Glutamatergic neuron (in vitro differentiated cells): Measurements from ENCODE around the gene SOWAHB. TPM values are rescaled to one million over a fixed set of nuclear protein-coding genes. Genes with fewer than 3 reads are reported as not detected.

Experiments
- DNase-seq: peaks from one replicate; pipeline ENCODE4 v3.0.0; 2022
- H3K27ac Mint-ChIP-seq: one replicate; pipeline ENCODE4 v1.8.0; 2020; ENCODE audit warnings: mild to moderate bottlenecking, mixed read lengths, inconsistent platforms; ENCODE audit not compliant: unreplicated experiment
- H3K27me3 Mint-ChIP-seq: one replicate; pipeline ENCODE4 v1.8.0; 2020; ENCODE audit warnings: mild to moderate bottlenecking, moderate library complexity, mixed read lengths, inconsistent platforms; ENCODE audit not compliant: unreplicated experiment
- H3K36me3 Mint-ChIP-seq: one replicate; pipeline ENCODE4 v1.8.0; 2020; ENCODE audit warnings: mild to moderate bottlenecking, mixed read lengths, inconsistent platforms; ENCODE audit not compliant: unreplicated experiment
- H3K4me1 Mint-ChIP-seq: one replicate; pipeline ENCODE4 v1.8.0; 2020; ENCODE audit warnings: mild to moderate bottlenecking, low read depth, mixed read lengths, inconsistent platforms; ENCODE audit not compliant: unreplicated experiment
- H3K4me3 Mint-ChIP-seq: one replicate; pipeline ENCODE4 v1.8.0; 2020; ENCODE audit warnings: mild to moderate bottlenecking, mixed read lengths, inconsistent platforms; ENCODE audit not compliant: unreplicated experiment
- H3K9me3 Mint-ChIP-seq: one replicate; pipeline ENCODE4 v1.8.0; 2020; ENCODE audit warnings: mild to moderate bottlenecking, moderate library complexity, mixed read lengths, inconsistent platforms; ENCODE audit not compliant: unreplicated experiment
- long read RNA-seq: library from polyadenylated mRNA; unstranded; transcript quantifications from one replicate; pipeline ENCODE4 v2.0.0, GENCODE V29; 2020; ENCODE audit not compliant: unreplicated experiment
- total RNA-seq: library from RNA; stranded (reverse); fragmentation: NEBNext Ultra II Directional; extraction: Animal tissue kit (Norgen Biotek cat#: 25700); gene quantifications from one replicate; pipeline ENCODE4 v1.2.1, GENCODE V29; 2021; ENCODE audit not compliant: unreplicated experiment
- TF ChIP-seq, protein P1 (sequence below): fragments of 200-600 bp; sonication (generic); IDR thresholded peaks from one replicate; pipeline ENCODE4 v1.5.0; 2021; ENCODE audit not compliant: partially characterized antibody, unreplicated experiment

The SOWAHB gene, protein sequence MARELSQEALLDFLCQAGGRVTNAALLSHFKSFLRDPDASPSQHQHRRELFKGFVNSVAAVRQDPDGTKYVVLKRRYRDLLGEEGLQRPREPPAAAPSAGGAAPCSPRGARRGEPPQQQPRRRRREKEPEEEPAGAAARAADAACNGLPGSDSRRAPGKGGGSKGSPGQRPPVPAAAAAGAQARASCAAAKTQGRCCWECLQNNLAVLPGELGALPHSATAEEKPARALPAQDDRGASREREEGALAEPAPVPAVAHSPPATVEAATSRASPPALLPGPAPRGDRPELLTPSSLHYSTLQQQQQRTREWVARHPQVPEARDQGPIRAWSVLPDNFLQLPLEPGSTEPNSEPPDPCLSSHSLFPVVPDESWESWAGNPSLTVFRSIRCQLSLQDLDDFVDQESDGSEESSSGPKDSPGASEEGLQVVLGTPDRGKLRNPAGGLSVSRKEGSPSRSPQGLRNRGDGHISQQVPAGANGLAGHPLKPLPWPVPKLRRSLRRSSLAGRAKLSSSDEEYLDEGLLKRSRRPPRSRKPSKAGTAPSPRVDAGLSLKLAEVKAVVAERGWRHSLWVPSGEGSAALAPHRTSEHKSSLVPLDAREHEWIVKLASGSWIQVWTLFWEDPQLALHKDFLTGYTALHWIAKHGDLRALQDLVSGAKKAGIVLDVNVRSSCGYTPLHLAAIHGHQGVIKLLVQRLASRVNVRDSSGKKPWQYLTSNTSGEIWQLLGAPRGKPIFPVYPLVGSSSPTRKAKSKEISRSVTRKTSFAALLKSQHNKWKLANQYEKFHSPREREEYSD
- 0.17 TPM for total RNA-seq
- long read RNA-seq = 0 reads

DNA sequence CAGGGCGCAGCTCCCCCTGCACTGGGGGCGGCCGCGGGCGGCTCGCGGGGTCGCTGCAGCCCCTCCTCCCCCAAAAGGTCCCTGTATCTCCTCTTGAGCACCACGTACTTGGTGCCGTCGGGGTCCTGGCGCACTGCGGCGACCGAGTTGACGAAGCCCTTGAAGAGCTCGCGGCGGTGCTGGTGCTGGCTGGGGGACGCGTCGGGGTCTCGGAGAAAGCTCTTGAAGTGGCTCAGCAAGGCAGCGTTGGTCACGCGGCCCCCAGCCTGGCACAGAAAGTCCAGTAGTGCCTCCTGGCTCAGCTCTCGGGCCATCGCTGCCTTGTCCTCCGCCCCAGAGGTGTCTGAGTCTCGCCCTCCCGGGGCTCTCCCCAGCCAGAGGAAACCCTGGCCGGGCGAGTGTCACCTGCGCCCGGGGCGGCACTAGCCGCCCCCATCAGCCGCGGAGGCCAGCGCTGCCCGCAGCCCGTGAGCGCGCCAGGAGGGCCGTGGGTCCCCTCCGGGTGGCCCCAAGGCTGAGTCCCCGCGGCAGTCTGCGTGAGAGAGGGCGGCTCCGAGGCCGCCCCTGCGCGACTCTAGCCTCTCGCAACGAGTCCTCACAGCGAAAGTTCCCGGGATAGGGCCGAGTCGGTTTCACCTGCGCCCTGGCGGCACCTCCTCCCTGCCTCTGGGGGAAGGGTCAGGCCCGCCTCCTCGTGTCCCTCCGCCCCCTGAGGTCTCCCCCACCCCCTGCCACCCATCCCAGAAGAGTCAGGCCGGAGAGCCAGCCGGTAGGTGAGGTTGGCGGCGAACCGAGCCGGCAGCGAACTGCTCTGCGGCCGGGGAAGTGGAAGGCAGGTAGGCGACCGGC is at the start of gene SOWAHB:
SOWAHB (minus strand) TSS at position 609 of the 849 bp plus-strand sequence; CDS start at position 314, 295 bp downstream.
- Mint-ChIP-seq H3K9me3 (peaks cover 3% of the 10 kb centered on the region), H3K36me3 (peaks cover 5% of the 10 kb centered on the region), H3K27ac (peak within 1 kb of the TSS; percentile 1), H3K27me3 (peaks cover 6% of the 10 kb centered on the region), H3K4me1 (peaks cover 4% of the 10 kb centered on the region), H3K4me3 (peak within 1 kb of the TSS; percentile 63)
- TF ChIP-seq, protein P1, sequence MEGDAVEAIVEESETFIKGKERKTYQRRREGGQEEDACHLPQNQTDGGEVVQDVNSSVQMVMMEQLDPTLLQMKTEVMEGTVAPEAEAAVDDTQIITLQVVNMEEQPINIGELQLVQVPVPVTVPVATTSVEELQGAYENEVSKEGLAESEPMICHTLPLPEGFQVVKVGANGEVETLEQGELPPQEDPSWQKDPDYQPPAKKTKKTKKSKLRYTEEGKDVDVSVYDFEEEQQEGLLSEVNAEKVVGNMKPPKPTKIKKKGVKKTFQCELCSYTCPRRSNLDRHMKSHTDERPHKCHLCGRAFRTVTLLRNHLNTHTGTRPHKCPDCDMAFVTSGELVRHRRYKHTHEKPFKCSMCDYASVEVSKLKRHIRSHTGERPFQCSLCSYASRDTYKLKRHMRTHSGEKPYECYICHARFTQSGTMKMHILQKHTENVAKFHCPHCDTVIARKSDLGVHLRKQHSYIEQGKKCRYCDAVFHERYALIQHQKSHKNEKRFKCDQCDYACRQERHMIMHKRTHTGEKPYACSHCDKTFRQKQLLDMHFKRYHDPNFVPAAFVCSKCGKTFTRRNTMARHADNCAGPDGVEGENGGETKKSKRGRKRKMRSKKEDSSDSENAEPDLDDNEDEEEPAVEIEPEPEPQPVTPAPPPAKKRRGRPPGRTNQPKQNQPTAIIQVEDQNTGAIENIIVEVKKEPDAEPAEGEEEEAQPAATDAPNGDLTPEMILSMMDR = no peak
- DNase-seq = peak; percentile 44

DNA sequence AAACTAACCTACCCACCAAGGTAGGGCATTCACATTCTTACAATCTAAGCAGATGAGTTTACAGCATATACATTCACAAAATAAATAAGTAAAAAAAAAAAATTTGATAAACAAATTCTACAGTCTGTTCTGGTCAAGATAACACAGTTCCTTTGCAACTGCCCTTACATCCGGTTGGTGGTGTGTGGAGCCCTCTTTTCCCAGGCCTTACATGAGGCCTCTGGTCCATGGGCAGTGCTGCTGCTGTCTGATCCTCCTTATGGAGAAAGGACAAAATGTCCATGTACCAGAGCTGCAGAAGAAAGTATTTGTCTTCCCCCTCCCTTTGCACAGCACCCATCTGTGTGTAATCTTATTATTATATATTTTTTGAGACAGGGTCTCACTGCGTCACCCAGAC is 49.4 kb upstream of the SOWAHB start:
- peaks cover 8% of the 10 kb centered on the region for H3K27me3 Mint-ChIP-seq
- DNase-seq = no peak
- H3K4me1 Mint-ChIP-seq = peaks cover 6% of the 10 kb centered on the region
- H3K9me3 Mint-ChIP-seq = peaks cover 14% of the 10 kb centered on the region
- no peaks in the 10 kb centered on the region for H3K36me3 Mint-ChIP-seq
- TF ChIP-seq, protein P1 = no peak
- H3K4me3 Mint-ChIP-seq = peak overlapping the region; percentile 93
- H3K27ac Mint-ChIP-seq = no peak overlapping the region

DNA sequence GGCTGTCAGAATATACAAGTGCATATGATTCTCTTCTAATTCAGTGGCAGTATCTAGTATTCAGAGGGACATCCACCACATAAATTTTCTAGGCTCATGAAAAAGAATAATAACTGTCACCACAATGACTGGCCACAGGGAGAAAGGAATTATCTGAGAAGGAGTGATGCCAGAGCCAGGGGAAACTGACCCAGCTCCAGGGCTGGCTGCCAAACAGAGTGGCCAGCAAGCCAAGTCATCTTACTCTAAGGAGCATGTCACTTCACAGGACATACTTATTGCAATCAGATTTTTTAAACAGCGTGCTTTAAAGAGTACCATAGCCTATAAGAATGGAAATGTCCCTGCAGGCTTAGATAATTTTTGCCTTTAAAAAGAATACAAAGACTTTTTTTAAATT is 45.8 kb upstream of the SOWAHB start:
- peaks cover 2% of the 10 kb centered on the region for H3K27me3 Mint-ChIP-seq
- no peak for DNase-seq
- TF ChIP-seq, protein P1 = no peak
- H3K4me1 Mint-ChIP-seq = peaks cover 6% of the 10 kb centered on the region
- H3K9me3 Mint-ChIP-seq = peaks cover 3% of the 10 kb centered on the region
- H3K36me3 Mint-ChIP-seq = no peaks in the 10 kb centered on the region
- H3K4me3 Mint-ChIP-seq = no peak overlapping the region
- no peak overlapping the region for H3K27ac Mint-ChIP-seq

DNA sequence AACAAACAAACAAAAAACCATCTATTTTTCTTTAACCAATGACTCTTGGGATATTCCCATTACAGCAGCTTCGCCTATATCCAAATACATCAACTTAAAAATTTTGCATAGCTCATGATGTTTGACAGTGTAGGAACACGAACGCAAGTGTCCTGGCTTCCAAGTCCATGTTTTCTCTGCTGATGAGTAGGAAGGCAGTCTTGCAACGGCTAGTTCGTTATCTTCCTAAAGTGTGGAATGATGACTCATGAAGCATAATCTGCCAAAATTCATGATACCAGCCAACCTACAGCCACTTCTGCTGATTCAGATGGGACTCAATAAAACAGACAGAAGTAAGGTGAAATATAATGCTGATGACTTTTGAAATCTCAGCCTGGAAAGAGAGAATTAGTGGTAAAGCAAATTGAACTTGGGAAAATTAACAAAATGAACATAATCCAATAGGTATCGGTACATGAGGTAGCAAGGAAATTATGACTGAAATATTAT is 45.2 kb upstream of the SOWAHB start:
- Mint-ChIP-seq H3K36me3 (no peaks in the 10 kb centered on the region), H3K27ac (no peak overlapping the region)
- DNase-seq = no peak

More for the DNA sequence above, 45.2 kb upstream of the SOWAHB start:
- peaks cover 6% of the 10 kb centered on the region for H3K4me1 Mint-ChIP-seq
- peaks cover 2% of the 10 kb centered on the region for H3K27me3 Mint-ChIP-seq
- H3K9me3 Mint-ChIP-seq = peaks cover 3% of the 10 kb centered on the region
- no peak overlapping the region for H3K4me3 Mint-ChIP-seq
- TF ChIP-seq, protein P1 = no peak
